ENCODE data around the gene CRTAC1.

GRCh38 chr10:97961945-97962344 lies 68.5 kb downstream of the CRTAC1 start:
- TF ChIP-seq CTCF (IDR thresholded peaks at IDR 0.05) = no peak
- TF ChIP-seq POLR2AphosphoS5 (IDR thresholded peaks at IDR 0.05; ENCODE audit: low read depth, low read length) = no peak
